ENCODE results near the gene NRXN2. TPM values are rescaled to one million over a fixed set of nuclear protein-coding genes. Genes with fewer than 3 reads are reported as not detected.

Gene NRXN2
- polyA plus RNA-seq, 1 of the 3 experiments (the other 2 are of a cell fraction) = 0.15 TPM

- TF ChIP-seq EP300 (IDR thresholded peaks at IDR 0.05; ENCODE audit: borderline replicate concordance in 1 of 2, low read depth in 1 of 2, low read length in 1 of 2) (no peak), EZH2phosphoT487 (IDR thresholded peaks at IDR 0.05; ENCODE audit: borderline replicate concordance, low read depth) (no peak), NRF1 (IDR thresholded peaks at IDR 0.05; ENCODE audit: low read depth, low read length) (no peak), YY1 (IDR thresholded peaks at IDR 0.05; ENCODE audit: low read depth) (no peak)
These were observed 67.9 kb downstream of the NRXN2 start (continued) for GRCh38 chr11:64654958-64655541.

- Histone ChIP-seq H4K20me1 (ENCODE audit: insufficient read depth) (no peaks in the 10 kb centered on the region), H2AFZ (ENCODE audit: low read depth) (no peak overlapping the region), H3K27ac (ENCODE audit: low read depth in 2 of 2, low read length in 1 of 2) (no peak overlapping the region), H3K9me2 (no peaks in the 10 kb centered on the region), H3K9me3 (no peaks in the 10 kb centered on the region), H3K4me3 (ENCODE audit: low read depth in 2 of 2, low read length in 1 of 2) (no peak overlapping the region), H3K79me2 (ENCODE audit: insufficient read depth) (no peaks in the 10 kb centered on the region), H3K36me3 (replicated peaks in 1 of 2; ENCODE audit: control insufficient read depth in 1 of 2, insufficient read depth in 2 of 2, low read length in 1 of 2) (no peaks in the 10 kb centered on the region), H3K4me1 (ENCODE audit: control insufficient read depth in 1 of 2, insufficient read depth in 2 of 2, low read depth in 1 of 2, low read length in 1 of 2) (peaks cover 2 to 6% of the 10 kb centered on the region in 2 experiments; a peak in 2 of 4 replicates), H3K27me3 (ENCODE audit: insufficient read depth) (no peaks in the 10 kb centered on the region), H3F3A (replicated peaks; ENCODE audit: insufficient read depth) (no peaks in the 10 kb centered on the region), H3K4me2 (no peak overlapping the region), H3K9ac (no peak overlapping the region)
- DNase-seq = no peak
- ChIA-PET POLR2A (no interaction called here), CTCF (interaction anchor here (1.0 to 8.0 kb wide), 4 partner anchors 20 to 205 kb away, joined by 3 to 104 read pairs (median 10); no protein-coding TSS in a partner anchor)
- no peak for TF ChIP-seq IRF3 (IDR thresholded peaks at IDR 0.05; ENCODE audit: low read depth, low read length)
- no peak for TF ChIP-seq MEF2A (IDR thresholded peaks at IDR 0.05; ENCODE audit: borderline replicate concordance, low read depth)
- TF ChIP-seq RAD21 (IDR thresholded peaks at IDR 0.05; ENCODE audit: low read length) = no peak
- no peak for TF ChIP-seq FOXM1 (IDR thresholded peaks at IDR 0.05; ENCODE audit: low read depth)
- TF ChIP-seq JUND (IDR thresholded peaks at IDR 0.05) = no peak
- TF ChIP-seq TCF12 (IDR thresholded peaks at IDR 0.05) = no peak
- TF ChIP-seq NFIC (IDR thresholded peaks at IDR 0.05; ENCODE audit: borderline replicate concordance) = no peak
- TF ChIP-seq NRF1 (IDR thresholded peaks at IDR 0.05; ENCODE audit: low read depth, low read length) = no peak
- TF ChIP-seq GABPA (IDR thresholded peaks at IDR 0.05; ENCODE audit: low read depth) = no peak
- no peak for TF ChIP-seq GATA2 (CRISPR knock-in tag; IDR thresholded peaks at IDR 0.05)
- TF ChIP-seq FOSL2 (IDR thresholded peaks at IDR 0.05; ENCODE audit: borderline replicate concordance, low read depth) = no peak
- TF ChIP-seq USF1 (IDR thresholded peaks at IDR 0.05; ENCODE audit: borderline replicate concordance, low read depth) = no peak
- no peak for TF ChIP-seq EP300 (IDR thresholded peaks at IDR 0.05; ENCODE audit: borderline replicate concordance in 1 of 2, low read depth in 1 of 2, low read length in 1 of 2)
- TF ChIP-seq SMC3 (IDR thresholded peaks at IDR 0.05; ENCODE audit: low read depth, low read length) = no peak
- TF ChIP-seq CTCF (IDR thresholded peaks at IDR 0.05) = no peak
- 60% methylated on average over 4 of the region's 4 CpGs for WGBS (ENCODE audit: low lambda C conversion rate)
These were observed 68.6 kb downstream of the NRXN2 start for GRCh38 chr11:64654439-64654838.
